Keratinocyte (primary cell): Measurements from ENCODE around the gene DPF3. TPM values are rescaled to one million over a fixed set of nuclear protein-coding genes. Genes with fewer than 3 reads are reported as not detected.

Source experiments
- DNase-seq: peaks from one replicate; pipeline ENCODE4 v3.0.0-alpha.2; 2011; ENCODE audit warnings: low read depth, missing footprints, low spot score
- FAIRE-seq: peaks from 2 replicates; lab custom pipeline; 2011; peaks lifted over from hg19 to GRCh38; lab: Jason Lieb, UNC
- H2AFZ ChIP-seq: 2 replicates; pipeline ENCODE4 v1.6.0; 2012; ENCODE audit warnings: low read length, control low read depth, inconsistent platforms; ENCODE audit not compliant: control insufficient read depth
- H3K27ac ChIP-seq: 2 replicates; pipeline ENCODE4 v1.5.1; 2011; ENCODE audit warnings: low read length; ENCODE audit not compliant: control insufficient read depth, insufficient read depth
- H3K27me3 ChIP-seq: 3 replicates; pipeline ENCODE4 v1.6.0; 2011; ENCODE audit warnings: low read length; ENCODE audit not compliant: control insufficient read depth, insufficient read depth; ENCODE audit errors: extremely low read depth
- H3K36me3 ChIP-seq, 2 experiments: 2 replicates in 1 of 2; 3 replicates in 1 of 2; pipeline ENCODE4 v1.5.1; 2011; ENCODE audit warnings: low read length in 2 of 2, mild to moderate bottlenecking in 1 of 2; ENCODE audit not compliant: control insufficient read depth in 2 of 2, insufficient read depth in 2 of 2; ENCODE audit errors: extremely low read depth in 1 of 2
- H3K4me1 ChIP-seq: 3 replicates; pipeline ENCODE4 v1.5.1; 2011; ENCODE audit warnings: low read length; ENCODE audit not compliant: control insufficient read depth, insufficient read depth; ENCODE audit errors: extremely low read depth
- H3K4me2 ChIP-seq: 3 replicates; pipeline ENCODE4 v1.6.0; 2011; ENCODE audit warnings: low read depth, low read length; ENCODE audit not compliant: control insufficient read depth, insufficient read depth; ENCODE audit errors: extremely low read depth
- H3K4me3 ChIP-seq, 3 experiments: fragments of 200-600 bp in 1 of 3; sonication (generic) in 1 of 3; 2 replicates in 2 of 3; 3 replicates in 1 of 3; pipeline ENCODE4 v1.5.1; 2011 to 2016; ENCODE audit warnings: low read length in 3 of 3, mild to moderate bottlenecking in 3 of 3, control low read depth in 2 of 3, inconsistent platforms in 1 of 3, low read depth in 1 of 3, mixed read lengths in 1 of 3, mixed run types in 1 of 3, moderate library complexity in 1 of 3; ENCODE audit not compliant: control insufficient read depth in 2 of 3, insufficient read depth in 2 of 3; ENCODE audit errors: extremely low read depth in 1 of 3
- H3K79me2 ChIP-seq: 2 replicates; pipeline ENCODE4 v1.6.0; 2012; ENCODE audit warnings: low read length; ENCODE audit not compliant: control insufficient read depth, insufficient read depth
- H3K9ac ChIP-seq: 3 replicates; pipeline ENCODE4 v1.6.0; 2011; ENCODE audit warnings: low read length; ENCODE audit not compliant: control insufficient read depth, insufficient read depth; ENCODE audit errors: extremely low read depth
- H3K9me1 ChIP-seq: 3 replicates; pipeline ENCODE4 v1.6.0; 2011; ENCODE audit warnings: low read length; ENCODE audit not compliant: control insufficient read depth, insufficient read depth; ENCODE audit errors: extremely low read depth
- H3K9me3 ChIP-seq: 2 replicates; pipeline ENCODE4 v1.5.1; 2012; ENCODE audit warnings: low read depth, low read length; ENCODE audit not compliant: control insufficient read depth
- H4K20me1 ChIP-seq: 3 replicates; pipeline ENCODE4 v1.6.0; 2011; ENCODE audit warnings: low read length; ENCODE audit not compliant: control insufficient read depth, insufficient read depth; ENCODE audit errors: extremely low read depth
- CTCF ChIP-seq, 3 experiments: IDR thresholded peaks in 1 of 3; conservative IDR thresholded peaks in 1 of 3; optimal IDR thresholded peaks in 1 of 3; 2 replicates in 2 of 3; 3 replicates in 1 of 3; pipeline versions ENCODE3 to v1.5.1; 2011; ENCODE audit warnings: low read length in 3 of 3, mild to moderate bottlenecking in 3 of 3, moderate library complexity in 2 of 3, control low read depth in 1 of 3, inconsistent platforms in 1 of 3; ENCODE audit not compliant: insufficient read depth in 2 of 3; ENCODE audit errors: extremely low read depth in 1 of 3
- EZH2 ChIP-seq: IDR thresholded peaks from one replicate; pipeline ENCODE4 v1.6.1; 2012; ENCODE audit warnings: inconsistent platforms, mild to moderate bottlenecking, low read length, moderate library complexity
- dilution Hi-C: fragments of 300-500 bp; cut with MboI; formaldehyde crosslinking; loops from one replicate; pipeline ENCODE4 v1.7.0; 2020; ENCODE audit warnings: low sequenced_read_pairs; ENCODE audit not compliant: extremely low pct_ligation_motif_present
- polyA plus RNA-seq, 5 experiments: library from polyadenylated mRNA; depleted of rRNA in 3 of 5; stranded (reverse) in 3 of 5; stranded (forward) in 1 of 5; unstranded in 1 of 5; fragments of >200 nt; gene quantifications; 1 replicate in 1 of 5; 2 replicates in 3 of 5; 3 replicates in 1 of 5; pipeline versions ENCODE4 v1.2.1 to v1.2.3, GENCODE V29; 2011 to 2012; ENCODE audit warnings: missing spikeins in 2 of 5, low read depth in 1 of 5, low replicate concordance in 1 of 5

DPF3 gene
- polyA plus RNA-seq, 1 donor (not counting 4 experiments of a cell fraction or from before 2014, with no cell fraction given), result 1.1 TPM

DNA sequence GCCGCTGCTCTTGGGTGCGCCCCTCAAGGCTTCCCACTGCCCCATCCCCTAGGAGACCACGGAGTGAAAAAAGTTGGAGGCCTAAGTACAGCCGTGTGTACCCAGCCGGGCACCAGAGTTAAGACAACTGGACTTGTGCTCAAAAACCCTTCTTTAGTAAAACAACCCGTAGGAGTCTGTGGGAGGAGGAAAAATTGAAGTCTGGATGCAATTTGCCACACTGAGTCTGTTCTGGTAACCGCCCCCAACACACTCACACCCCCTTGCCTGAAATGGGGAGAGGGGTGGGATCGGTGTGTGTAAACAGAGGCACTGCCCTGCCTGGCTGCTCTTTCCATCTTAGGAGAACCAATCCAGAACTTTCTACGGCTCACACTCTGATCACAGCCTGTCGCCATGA is 41.7 kb downstream of the DPF3 start:
- Histone ChIP-seq H4K20me1 (no peaks in the 10 kb centered on the region), H3K9me3 (no peaks in the 10 kb centered on the region), H3K27me3 (no peaks in the 10 kb centered on the region), H2AFZ (no peak overlapping the region), H3K27ac (no peak overlapping the region), H3K4me3 (no peak overlapping the region), H3K79me2 (no peaks in the 10 kb centered on the region), H3K9ac (no peak overlapping the region), H3K36me3 (no peaks in the 10 kb centered on the region), H3K9me1 (no peaks in the 10 kb centered on the region), H3K4me2 (no peak overlapping the region), H3K4me1 (no peaks in the 10 kb centered on the region)
- DNase-seq, result no peak
- no peak for FAIRE-seq
- no peak for TF ChIP-seq CTCF (optimal IDR thresholded peaks at IDR 0.05 in 1 of 3, IDR thresholded peaks at IDR 0.05 in 1 of 3, conservative IDR thresholded peaks at IDR 0.05 in 1 of 3; ENCODE audit: extremely low read depth in 1 of 3, insufficient read depth in 2 of 3, low read length in 3 of 3)
- no peak for TF ChIP-seq EZH2
- dilution Hi-C loops, result no loop called here

GRCh38 chr14:72851635-72852034 is 42.3 kb downstream of the DPF3 start:
- Histone ChIP-seq H3K27me3 (no peaks in the 10 kb centered on the region), H3K79me2 (no peaks in the 10 kb centered on the region), H3K4me3 (no peak overlapping the region), H3K36me3 (no peaks in the 10 kb centered on the region), H3K27ac (no peak overlapping the region), H3K9me3 (no peaks in the 10 kb centered on the region), H3K4me1 (no peaks in the 10 kb centered on the region), H3K4me2 (no peak overlapping the region), H4K20me1 (no peaks in the 10 kb centered on the region), H3K9me1 (no peaks in the 10 kb centered on the region), H2AFZ (no peak overlapping the region), H3K9ac (no peak overlapping the region)
- FAIRE-seq, result no peak
- DNase-seq, result no peak
- TF ChIP-seq CTCF (optimal IDR thresholded peaks at IDR 0.05 in 1 of 3, IDR thresholded peaks at IDR 0.05 in 1 of 3, conservative IDR thresholded peaks at IDR 0.05 in 1 of 3; ENCODE audit: extremely low read depth in 1 of 3, insufficient read depth in 2 of 3, low read length in 3 of 3) (no peak), EZH2 (no peak)
- dilution Hi-C loops, result no loop called here
